GM21528 (cell line): ENCODE results near the gene DAB1.
"Not testable (repeated sequence)": the region's sequence is repeated elsewhere in the genome, so short reads cannot be mapped to it uniquely, and the experiment has no call there.

ENCODE experiments used
- ATAC-seq: cut with Tn5 transposase; IDR thresholded peaks from one replicate; pipeline ENCODE4 v1.9.1; 2021; ENCODE audit warnings: mild to moderate bottlenecking, moderate library complexity; ENCODE audit not compliant: unreplicated experiment, low FRiP score

Gene DAB1

DNA sequence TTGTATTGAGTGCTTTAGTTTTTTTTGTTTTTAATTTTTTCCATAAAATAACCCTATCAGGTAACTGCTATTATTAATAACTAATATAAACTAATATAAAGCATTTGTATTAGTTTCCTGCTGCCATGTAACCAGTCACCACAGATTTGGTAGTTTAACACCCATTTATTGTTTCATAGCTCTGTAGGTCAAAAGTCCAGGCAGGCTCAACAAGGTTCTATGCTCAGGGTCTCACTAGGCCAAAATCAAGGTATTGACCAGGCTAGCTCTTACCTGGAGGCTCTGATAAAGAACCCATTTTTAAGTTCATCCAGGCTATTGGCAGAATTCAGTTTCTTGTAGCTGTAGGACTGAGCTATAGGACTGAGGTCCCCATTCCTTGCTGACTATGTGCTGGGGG lies 189.4 kb downstream of the DAB1 start:
- no peak for ATAC-seq

DNA sequence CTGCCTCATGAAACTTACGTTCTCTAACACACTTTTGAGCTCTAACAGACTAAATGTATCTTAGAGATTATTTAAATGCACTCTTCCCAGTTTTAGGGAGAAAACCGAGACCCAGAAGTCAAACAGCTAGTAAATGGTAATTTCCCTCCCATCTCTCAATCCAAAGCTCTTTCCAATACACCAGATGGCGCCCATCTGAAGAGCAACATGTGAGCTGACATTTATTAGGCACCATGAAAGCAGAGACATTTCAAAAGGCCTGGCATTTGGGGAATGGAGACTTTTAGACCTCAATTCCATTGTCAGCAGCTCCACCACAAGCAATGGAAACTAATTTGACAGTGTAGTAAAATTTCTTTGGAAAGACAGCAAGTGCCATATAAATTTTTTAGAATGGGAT lies 191.4 kb downstream of the DAB1 start:
- ATAC-seq: no peak

DNA sequence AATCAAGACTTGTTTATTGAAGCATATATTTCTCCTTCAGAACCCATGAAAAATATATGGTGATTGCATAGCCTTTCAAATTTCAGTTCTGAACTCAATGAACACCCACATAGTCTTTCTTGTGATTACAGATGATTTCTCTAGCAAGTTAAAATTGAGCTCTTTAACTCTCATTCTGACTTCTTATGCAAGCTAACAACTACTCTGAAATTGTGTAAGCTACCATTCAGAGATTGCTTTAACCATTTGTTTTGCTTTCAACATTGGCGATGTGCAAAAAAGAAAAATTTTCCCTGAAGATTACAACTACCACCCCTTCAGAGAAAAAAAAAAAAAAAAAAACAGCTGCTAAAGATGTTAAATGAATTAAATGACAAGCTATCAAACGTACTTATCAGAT lies 193.9 kb downstream of the DAB1 start:
- no peak for ATAC-seq

- no peak for ATAC-seq
Measured at GRCh38 chr1:57229076-57229475, 194.8 kb downstream of the DAB1 start.

- ATAC-seq: no peak
Measured at GRCh38 chr1:57222801-57223200, 201.1 kb downstream of the DAB1 start.

DNA sequence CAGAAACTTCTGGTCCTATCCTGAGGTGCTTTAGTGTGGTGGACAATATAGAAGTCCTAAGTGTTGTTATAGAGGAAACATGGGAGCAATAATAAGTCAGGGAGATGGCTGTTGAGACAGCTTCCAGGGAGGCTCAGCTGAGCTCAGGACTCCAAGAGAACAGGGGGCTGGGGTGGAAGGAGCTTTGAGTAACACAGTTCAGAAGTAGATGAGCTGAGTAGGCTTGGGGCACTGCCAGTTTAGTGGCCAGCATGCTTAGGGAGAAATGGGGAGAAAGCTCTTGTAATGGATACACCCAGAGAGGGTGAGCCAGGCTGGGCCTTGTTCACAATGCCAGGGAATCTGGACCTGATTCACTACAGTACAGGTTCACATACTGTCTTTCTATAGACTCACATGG lies 201.6 kb downstream of the DAB1 start:
- no peak for ATAC-seq

DNA sequence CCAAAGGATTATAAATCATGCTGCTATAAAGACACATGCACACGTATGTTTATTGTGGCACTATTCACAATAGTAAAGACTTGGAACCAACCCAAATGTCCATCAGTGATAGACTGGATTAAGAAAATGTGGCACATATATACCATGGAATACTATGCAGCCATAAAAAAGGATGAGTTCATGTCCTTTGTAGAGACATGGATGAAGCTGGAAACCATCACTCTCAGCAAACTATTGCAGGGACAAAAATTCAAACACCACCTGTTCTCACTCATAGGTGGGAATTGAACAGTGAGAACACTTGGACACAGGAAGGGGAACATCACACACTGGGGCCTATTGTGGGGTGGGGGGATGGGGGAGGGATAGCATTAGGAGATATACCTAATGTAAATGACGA lies 203.0 kb downstream of the DAB1 start:
- not testable (repeated sequence) for ATAC-seq

DNA sequence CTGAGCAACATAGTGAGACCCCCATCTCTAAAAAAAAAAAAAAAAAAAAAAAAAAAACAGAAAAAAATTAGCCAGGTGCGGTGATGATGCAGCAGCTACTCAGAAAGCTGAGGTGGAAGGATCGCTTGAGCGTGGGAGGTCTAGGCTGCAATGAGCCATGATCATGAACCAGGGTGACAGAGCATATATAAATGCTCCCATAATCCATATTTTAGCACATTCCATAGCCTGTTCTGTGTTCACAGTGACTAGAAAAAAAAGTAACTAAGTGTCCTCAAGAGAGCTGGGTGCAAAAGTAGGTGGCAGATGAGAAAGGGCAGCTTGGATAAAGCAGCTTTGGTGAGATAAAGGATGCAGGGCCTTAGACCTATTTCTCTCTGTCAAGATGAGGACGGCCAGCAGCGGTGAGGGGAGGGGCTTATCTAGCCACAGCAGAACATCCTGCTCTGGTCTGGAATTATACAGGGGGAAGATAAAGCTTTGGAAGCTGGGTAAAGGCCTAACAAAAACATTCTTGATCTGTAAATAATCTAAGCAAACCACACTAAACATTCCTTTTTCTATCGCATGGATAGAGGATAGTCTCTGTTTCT lies 205.3 kb downstream of the DAB1 start:
- no peak for ATAC-seq

GRCh38 chr1:57217905-57218304 lies 206.0 kb downstream of the DAB1 start:
- ATAC-seq: no peak

DNA sequence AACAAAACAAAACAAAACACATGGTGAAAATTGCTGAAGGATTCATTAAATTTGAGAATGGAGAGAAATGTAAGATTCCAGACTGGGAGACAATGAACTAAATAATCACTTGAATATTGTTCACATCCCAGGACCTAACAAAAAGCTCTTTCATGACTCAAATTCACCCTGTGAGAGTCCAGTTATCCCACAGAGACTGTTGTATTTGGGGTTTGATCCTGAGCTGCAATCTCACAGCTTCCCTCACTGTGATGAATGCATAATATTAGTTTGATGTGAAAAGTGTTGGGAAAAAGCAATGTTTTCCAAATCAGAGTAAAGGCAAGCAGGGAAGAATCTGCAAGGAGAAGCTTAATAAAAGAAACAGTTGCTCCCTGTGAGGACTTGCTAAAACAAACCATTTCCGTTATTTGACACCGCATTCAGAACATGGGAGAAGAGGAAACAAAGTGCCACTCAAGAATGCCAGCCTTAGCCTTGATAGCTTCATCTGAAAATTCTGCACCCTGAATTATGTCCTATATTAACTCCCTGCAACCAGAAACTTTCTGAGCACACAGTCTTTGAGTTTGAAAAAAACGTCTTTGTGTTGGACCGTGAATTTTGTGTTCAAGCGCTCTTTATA lies 208.8 kb downstream of the DAB1 start:
- no peak for ATAC-seq

- ATAC-seq: no peak
Measured at GRCh38 chr1:57210881-57211280, 213.0 kb downstream of the DAB1 start.

GRCh38 chr1:57209495-57209894 lies 214.4 kb downstream of the DAB1 start:
- ATAC-seq: no peak

- no peak for ATAC-seq
Measured at GRCh38 chr1:57208741-57209302, 215.0 kb downstream of the DAB1 start.

- ATAC-seq: no peak
Measured at GRCh38 chr1:57206038-57206437, 217.8 kb downstream of the DAB1 start.

- ATAC-seq: no peak
Measured at GRCh38 chr1:57204942-57205787, 218.7 kb downstream of the DAB1 start.

GRCh38 chr1:57204091-57204490 lies 219.8 kb downstream of the DAB1 start:
- no peak for ATAC-seq

DNA sequence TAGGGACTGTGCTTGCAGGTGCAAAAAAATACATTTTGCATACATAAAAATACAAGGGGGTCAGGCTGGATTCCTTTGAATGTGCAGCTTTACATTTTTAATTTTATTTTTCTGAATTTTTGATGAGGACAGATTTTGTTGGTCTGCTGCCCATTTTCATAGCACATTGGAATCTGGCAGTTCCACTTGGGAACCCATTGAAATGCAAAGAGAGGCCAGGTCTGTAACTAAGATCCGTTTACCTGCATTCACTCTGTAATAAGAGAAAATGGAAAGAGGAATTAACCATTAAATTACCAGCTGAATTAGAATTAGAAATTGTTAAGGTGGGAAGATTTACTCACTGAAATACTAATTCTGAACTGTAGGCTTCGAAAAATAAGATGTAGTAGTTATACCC lies 221.6 kb downstream of the DAB1 start:
- ATAC-seq: no peak

DNA sequence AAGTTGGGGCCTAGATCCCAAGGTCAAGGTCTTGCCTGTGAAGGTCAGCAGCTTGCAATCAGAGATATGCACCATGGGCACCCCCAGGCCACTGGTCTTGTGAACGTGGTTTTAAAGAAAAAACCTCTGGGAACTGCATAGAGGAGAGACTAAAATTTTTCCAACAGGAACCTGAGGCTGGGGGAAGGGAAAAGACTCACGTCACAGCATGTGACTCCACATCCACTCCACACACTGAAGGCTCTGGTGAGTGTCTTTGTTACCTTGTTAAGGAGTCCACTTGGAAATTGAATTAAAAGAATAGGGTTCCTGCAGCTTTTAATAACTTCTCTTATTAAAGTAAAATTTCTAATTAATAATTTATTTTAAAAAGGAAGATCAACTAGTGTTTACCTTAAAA lies 224.9 kb downstream of the DAB1 start:
- no peak for ATAC-seq

DNA sequence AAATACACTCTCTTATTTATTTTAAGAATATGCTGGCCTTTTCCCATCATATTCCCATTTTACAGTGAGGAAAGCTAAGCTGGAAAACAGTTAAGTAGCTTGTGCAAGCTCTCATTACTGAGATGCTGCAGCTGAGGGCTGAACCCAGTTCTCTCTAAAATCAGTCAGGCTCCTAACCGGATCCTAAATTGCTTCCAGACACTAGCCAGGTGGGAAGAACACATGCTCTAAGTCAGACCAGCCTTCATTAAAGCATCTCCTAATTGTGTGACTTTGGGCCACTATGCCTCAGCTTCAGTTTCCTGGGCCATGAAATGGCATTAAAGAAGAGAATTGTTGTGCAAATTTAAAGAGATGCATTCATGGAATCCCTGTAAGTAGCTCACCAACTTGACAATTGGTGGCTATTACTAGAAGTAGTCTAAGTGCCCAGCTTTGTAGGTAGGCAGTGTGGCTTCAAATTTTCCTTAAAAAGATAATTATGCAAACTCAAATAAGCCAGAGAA lies 228.4 kb downstream of the DAB1 start:
- ATAC-seq: no peak

GRCh38 chr1:57192222-57192621 lies 231.6 kb downstream of the DAB1 start:
- ATAC-seq: no peak

DNA sequence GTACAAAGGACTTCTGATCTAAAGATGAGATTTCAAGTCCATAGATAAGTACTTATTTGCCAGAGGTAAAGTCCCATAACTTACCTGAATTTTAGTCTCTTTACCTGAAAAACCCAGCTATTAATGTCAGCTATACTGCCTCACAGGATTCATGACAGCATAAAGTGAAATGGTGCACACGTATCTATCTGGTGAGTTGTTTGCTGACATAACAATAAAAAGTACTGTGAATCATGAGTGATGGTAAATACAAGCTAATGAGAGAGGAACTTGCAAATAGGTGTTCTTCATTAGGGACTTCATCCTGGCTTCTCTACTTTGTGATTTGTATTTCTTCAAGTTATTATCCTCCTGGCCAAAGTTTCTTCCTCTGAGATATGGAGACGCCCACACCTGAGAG lies 233.0 kb downstream of the DAB1 start:
- no peak for ATAC-seq
